Uterus (tissue), 2 donors: ENCODE measurements around the gene ERC2.

Source experiments
- CTCF ChIP-seq, 4 experiments: fragments of 200-600 bp in 2 of 4; fragments of 450-650 bp in 2 of 4; sonication (generic) in 2 of 4; IDR thresholded peaks; one replicate each; pipeline ENCODE4 v1.5.1; 2016 to 2019; ENCODE audit warnings: antibody characterized with exemption in 4 of 4, mild to moderate bottlenecking in 2 of 4, moderate library complexity in 1 of 4
- POLR2A ChIP-seq, 2 donors: fragments of 450-650 bp; IDR thresholded peaks; one replicate each; pipeline ENCODE4 v1.6.1; 2016; ENCODE audit warnings: antibody characterized with exemption in 2 of 2, mild to moderate bottlenecking in 1 of 2, moderate library complexity in 1 of 2

GRCh38 chr3:55770077-55770476 lies 698.2 kb downstream of the ERC2 start:
- TF ChIP-seq CTCF (IDR thresholded peaks at IDR 0.05) (no peak), POLR2A (IDR thresholded peaks at IDR 0.05) (no peak)
